Measurements from ENCODE around the gene GNAI2. TPM values are rescaled to one million over a fixed set of nuclear protein-coding genes. Genes with fewer than 3 reads are reported as not detected.

Gene GNAI2
- total and polyA plus RNA-seq, 8 donors = 26.9 to 104 (median 51.9) TPM

GRCh38 chr3:50256978-50257890 lies 21.2 kb downstream of the GNAI2 start:
- DNase-seq (peak in 3 of 6 donors; percentile 55 to 77 (median 72)), ATAC-seq (no peak), FAIRE-seq (no peak)
- TF ChIP-seq, protein P1, sequence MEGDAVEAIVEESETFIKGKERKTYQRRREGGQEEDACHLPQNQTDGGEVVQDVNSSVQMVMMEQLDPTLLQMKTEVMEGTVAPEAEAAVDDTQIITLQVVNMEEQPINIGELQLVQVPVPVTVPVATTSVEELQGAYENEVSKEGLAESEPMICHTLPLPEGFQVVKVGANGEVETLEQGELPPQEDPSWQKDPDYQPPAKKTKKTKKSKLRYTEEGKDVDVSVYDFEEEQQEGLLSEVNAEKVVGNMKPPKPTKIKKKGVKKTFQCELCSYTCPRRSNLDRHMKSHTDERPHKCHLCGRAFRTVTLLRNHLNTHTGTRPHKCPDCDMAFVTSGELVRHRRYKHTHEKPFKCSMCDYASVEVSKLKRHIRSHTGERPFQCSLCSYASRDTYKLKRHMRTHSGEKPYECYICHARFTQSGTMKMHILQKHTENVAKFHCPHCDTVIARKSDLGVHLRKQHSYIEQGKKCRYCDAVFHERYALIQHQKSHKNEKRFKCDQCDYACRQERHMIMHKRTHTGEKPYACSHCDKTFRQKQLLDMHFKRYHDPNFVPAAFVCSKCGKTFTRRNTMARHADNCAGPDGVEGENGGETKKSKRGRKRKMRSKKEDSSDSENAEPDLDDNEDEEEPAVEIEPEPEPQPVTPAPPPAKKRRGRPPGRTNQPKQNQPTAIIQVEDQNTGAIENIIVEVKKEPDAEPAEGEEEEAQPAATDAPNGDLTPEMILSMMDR (IDR thresholded peaks at IDR 0.05) = peak in 3 of 4 donors; percentile 10 to 39 (median 38)
- Histone ChIP-seq H3K27ac (no peak overlapping the region), H3K27me3 (no peaks in the 10 kb centered on the region), H3K9me3 (no peaks in the 10 kb centered on the region), H3K4me1 (peaks cover 0 to 16% (median 6%) of the 10 kb centered on the region in 3 donors), H3K36me3 (peaks cover 8 to 27% (median 15%) of the 10 kb centered on the region in 3 donors), H3K4me3 (no peak overlapping the region)
- WGBS, 2 donors = 90% methylated on average over 20 of the region's 20 CpGs
- intact Hi-C loops (cut with DNase I) = loop anchor here in 1 of 3 donors (10.0 kb wide), 1 partner anchor 68 kb away; the partner anchor contains the start of genes HYAL2 and TUSC2

GRCh38 chr3:50258029-50258680 lies 22.2 kb downstream of the GNAI2 start:
- peaks cover 0 to 16% (median 6%) of the 10 kb centered on the region in 3 donors for H3K4me1 ChIP-seq
- no peak overlapping the region for H3K27ac ChIP-seq
- peaks cover 8 to 21% (median 11%) of the 10 kb centered on the region in 3 donors for H3K36me3 ChIP-seq
- FAIRE-seq (no peak), ATAC-seq (no peak), DNase-seq (no peak)
- H3K9me3 ChIP-seq = no peaks in the 10 kb centered on the region
- no peaks in the 10 kb centered on the region for H3K27me3 ChIP-seq
- H3K4me3 ChIP-seq = no peak overlapping the region
- TF ChIP-seq, protein P1 (IDR thresholded peaks at IDR 0.05) = no peak
- intact Hi-C loops (cut with DNase I) = loop anchor here in 1 of 3 donors (10.0 kb wide), 1 partner anchor 67 kb away; the partner anchor contains the start of genes HYAL2 and TUSC2
- 85 to 89% methylated on average over 12 to 17 of the region's 17 CpGs for WGBS, 2 donors

DNA sequence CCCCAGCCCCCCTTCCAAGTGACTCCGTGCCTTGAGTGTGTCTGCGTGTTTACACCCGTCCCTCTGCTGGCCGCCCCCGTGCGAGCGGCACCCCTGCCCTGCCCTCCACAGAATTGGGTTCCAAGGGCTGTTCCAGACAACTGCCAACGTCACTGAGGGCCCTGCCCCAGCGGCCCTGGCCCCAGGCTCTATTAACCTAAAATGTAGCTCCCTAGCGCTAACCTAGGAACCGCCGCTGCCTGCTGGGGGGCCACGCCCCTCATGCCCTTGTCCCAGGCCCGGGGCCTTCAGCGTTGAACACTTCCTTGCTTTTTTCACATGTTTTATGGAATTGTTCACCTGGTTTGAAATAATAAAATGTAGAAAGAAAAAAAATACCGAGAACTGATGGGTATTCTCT lies 23.0 kb downstream of the GNAI2 start:
- Histone ChIP-seq H3K27ac (peak overlapping the region in 2 of 4 donors; percentile 94 to 98), H3K9me3 (no peaks in the 10 kb centered on the region), H3K27me3 (no peaks in the 10 kb centered on the region), H3K36me3 (peaks cover 8 to 21% (median 11%) of the 10 kb centered on the region in 3 donors), H3K4me3 (no peak overlapping the region), H3K4me1 (peaks cover 0 to 17% (median 6%) of the 10 kb centered on the region in 3 donors)
- ATAC-seq = no peak
- DNase-seq = peak in 1 of 6 donors; percentile 75
- intact Hi-C loops (cut with DNase I) = loop anchor here in 1 of 3 donors (10.0 kb wide), 1 partner anchor 66 kb away; the partner anchor contains the start of genes HYAL2 and TUSC2
- 85 to 86% methylated on average over 16 of the region's 16 CpGs for WGBS, 2 donors
- no peak for FAIRE-seq
- TF ChIP-seq, protein P1 (IDR thresholded peaks at IDR 0.05) = no peak

DNA sequence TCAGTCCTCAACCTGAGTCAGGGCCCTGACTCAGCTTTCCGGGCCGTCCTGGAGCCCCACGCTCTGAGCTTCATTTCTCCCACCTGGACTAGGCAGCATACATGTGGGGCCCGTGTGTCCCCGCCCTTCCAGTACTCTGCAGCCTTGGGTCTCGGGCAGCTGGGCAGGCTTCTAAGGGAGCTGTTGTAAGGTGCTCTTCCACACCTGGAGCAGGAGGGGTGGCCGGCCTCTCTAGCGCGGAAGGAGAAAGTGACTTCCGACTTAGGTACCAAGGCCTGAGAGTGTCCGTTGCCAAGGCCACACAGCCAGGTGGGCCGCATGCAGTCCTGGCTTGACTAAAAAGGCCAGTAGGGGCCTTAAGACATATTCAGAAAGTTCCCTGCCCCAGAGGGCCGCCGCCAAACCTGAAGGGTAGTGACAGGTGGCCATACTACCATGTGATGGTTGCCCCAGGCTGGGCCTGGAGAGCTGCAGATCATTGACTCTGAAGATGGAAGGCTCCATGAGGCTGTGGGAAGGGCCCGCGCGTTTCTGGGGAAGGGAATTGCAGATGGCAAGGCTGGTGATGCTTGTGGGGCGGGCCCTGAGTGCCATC lies 23.5 kb downstream of the GNAI2 start:
- Histone ChIP-seq H3K4me1 (peaks cover 0 to 21% (median 6%) of the 10 kb centered on the region in 3 donors), H3K27ac (peak overlapping the region; percentile 94 to 98 (median 96)), H3K27me3 (no peaks in the 10 kb centered on the region), H3K9me3 (no peaks in the 10 kb centered on the region), H3K36me3 (peaks cover 8 to 21% (median 11%) of the 10 kb centered on the region in 3 donors), H3K4me3 (peak overlapping the region in 3 of 4 donors; percentile 32 to 54 (median 53))
- no peak for FAIRE-seq
- ATAC-seq = peak; percentile 3 to 16 (median 8)
- DNase-seq = peak in 1 of 6 donors; percentile 81
- TF ChIP-seq, protein P1 (IDR thresholded peaks at IDR 0.05) = no peak
- intact Hi-C loops (cut with DNase I) = loop anchor here in 1 of 3 donors (10.0 kb wide), 1 partner anchor 65 kb away; the partner anchor contains the start of genes HYAL2 and TUSC2
- 46 to 48% methylated on average over 18 of the region's 18 CpGs for whole genome bisulfite sequencing, 2 donors

Data from pancreas (tissue), 10 donors.